Activated naive CD8-positive, alpha-beta T cell treated with anti-CD3 and anti-CD28 coated beads, Interleukin-2, amount 50 U/mL, for 24 hours (primary cell): Measurements from ENCODE around the gene CMPK1.
"Not testable (repeated sequence)": the region's sequence is repeated elsewhere in the genome, so short reads cannot be mapped to it uniquely, and the experiment has no call there.

Source experiments
- ATAC-seq: fragments of 150-1000 bp; cut with Tn5 transposase; one replicate; pipeline ENCODE4 v1.10.0; 2021
- DNase-seq: peaks from one replicate; pipeline ENCODE4 v3.0.0; 2021
- H3K27ac Mint-ChIP-seq: one replicate; pipeline ENCODE4 v1.8.0; 2021; ENCODE audit warnings: mild to moderate bottlenecking, mixed read lengths
- H3K27me3 Mint-ChIP-seq: one replicate; pipeline ENCODE4 v1.8.0; 2021; ENCODE audit warnings: mixed read lengths
- H3K36me3 Mint-ChIP-seq: one replicate; pipeline ENCODE4 v1.8.0; 2021; ENCODE audit warnings: low read depth, mixed read lengths
- H3K4me1 Mint-ChIP-seq: one replicate; pipeline ENCODE4 v1.8.0; 2021; ENCODE audit warnings: mixed read lengths
- H3K4me3 Mint-ChIP-seq: one replicate; pipeline ENCODE4 v1.8.0; 2021; ENCODE audit warnings: mild to moderate bottlenecking, moderate library complexity, mixed read lengths
- H3K9me3 Mint-ChIP-seq: one replicate; pipeline ENCODE4 v1.8.0; 2021; ENCODE audit warnings: mixed read lengths

Gene CMPK1

GRCh38 chr1:47330212-47330611, 3.4 kb upstream of the CMPK1 start:
- Mint-ChIP-seq H3K27me3 (no peaks in the 10 kb centered on the region), H3K36me3 (no peaks in the 10 kb centered on the region), H3K9me3 (no peaks in the 10 kb centered on the region), H3K4me1 (peaks cover 8% of the 10 kb centered on the region), H3K4me3 (no peak overlapping the region), H3K27ac (no peak overlapping the region)
- ATAC-seq: no peak
- DNase-seq: no peak

- Mint-ChIP-seq H3K9me3 (no peaks in the 10 kb centered on the region), H3K27ac (no peak overlapping the region), H3K4me1 (peaks cover 17% of the 10 kb centered on the region), H3K36me3 (no peaks in the 10 kb centered on the region), H3K4me3 (no peak overlapping the region), H3K27me3 (no peaks in the 10 kb centered on the region)
- no peak for DNase-seq
- ATAC-seq: no peak
Observed at GRCh38 chr1:47331875-47332274, 1.7 kb upstream of the CMPK1 start.

- Mint-ChIP-seq H3K4me1 (peaks cover 17% of the 10 kb centered on the region), H3K27me3 (no peaks in the 10 kb centered on the region), H3K4me3 (no peak overlapping the region), H3K36me3 (no peaks in the 10 kb centered on the region), H3K27ac (no peak overlapping the region), H3K9me3 (no peaks in the 10 kb centered on the region)
- DNase-seq (no peak), ATAC-seq (no peak)
Observed at GRCh38 chr1:47332779-47333577, 612 bp upstream of the CMPK1 start.

GRCh38 chr1:47333922-47334764, 553 bp downstream of the CMPK1 start:
- Mint-ChIP-seq H3K27me3 (no peaks in the 10 kb centered on the region), H3K27ac (peak overlapping the region; percentile 96), H3K4me1 (peaks cover 20% of the 10 kb centered on the region), H3K4me3 (no peak overlapping the region), H3K36me3 (peaks cover under 1% of the 10 kb centered on the region), H3K9me3 (no peaks in the 10 kb centered on the region)
- DNase-seq: peak; percentile 76
- ATAC-seq: peak; percentile 92

GRCh38 chr1:47334765-47335435, 1.3 kb downstream of the CMPK1 start:
- peaks cover 3% of the 10 kb centered on the region for H3K36me3 Mint-ChIP-seq
- no peaks in the 10 kb centered on the region for H3K27me3 Mint-ChIP-seq
- no peaks in the 10 kb centered on the region for H3K9me3 Mint-ChIP-seq
- H3K4me1 Mint-ChIP-seq: peaks cover 20% of the 10 kb centered on the region
- peak overlapping the region; percentile 96 for H3K27ac Mint-ChIP-seq
- H3K4me3 Mint-ChIP-seq: no peak overlapping the region
- no peak for ATAC-seq
- no peak for DNase-seq

GRCh38 chr1:47337350-47337749, 3.8 kb downstream of the CMPK1 start:
- Mint-ChIP-seq H3K4me1 (peaks cover 23% of the 10 kb centered on the region), H3K27ac (no peak overlapping the region), H3K9me3 (no peaks in the 10 kb centered on the region), H3K27me3 (no peaks in the 10 kb centered on the region), H3K36me3 (peaks cover 12% of the 10 kb centered on the region), H3K4me3 (no peak overlapping the region)
- ATAC-seq (no peak), DNase-seq (no peak)

GRCh38 chr1:47338249-47339077, 4.9 kb downstream of the CMPK1 start:
- H3K4me3 Mint-ChIP-seq: no peak overlapping the region
- ATAC-seq (no peak), DNase-seq (no peak)
- H3K4me1 Mint-ChIP-seq: peaks cover 23% of the 10 kb centered on the region
- H3K27me3 Mint-ChIP-seq: no peaks in the 10 kb centered on the region
- no peaks in the 10 kb centered on the region for H3K9me3 Mint-ChIP-seq
- H3K36me3 Mint-ChIP-seq: peaks cover 15% of the 10 kb centered on the region
- H3K27ac Mint-ChIP-seq: no peak overlapping the region

GRCh38 chr1:47340227-47340626, 6.6 kb downstream of the CMPK1 start:
- H3K4me3 Mint-ChIP-seq: no peak overlapping the region
- ATAC-seq: no peak
- peaks cover 15% of the 10 kb centered on the region for H3K4me1 Mint-ChIP-seq
- no peak for DNase-seq
- no peak overlapping the region for H3K27ac Mint-ChIP-seq
- H3K27me3 Mint-ChIP-seq: no peaks in the 10 kb centered on the region
- H3K36me3 Mint-ChIP-seq: peaks cover 23% of the 10 kb centered on the region
- H3K9me3 Mint-ChIP-seq: no peaks in the 10 kb centered on the region

- Mint-ChIP-seq H3K36me3 (peaks cover 33% of the 10 kb centered on the region), H3K4me1 (peaks cover 25% of the 10 kb centered on the region)
- H3K27me3 Mint-ChIP-seq, H3K9me3 Mint-ChIP-seq, ATAC-seq, H3K27ac Mint-ChIP-seq, H3K4me3 Mint-ChIP-seq, DNase-seq: not testable (repeated sequence)
Observed at GRCh38 chr1:47346979-47347378, 13.4 kb downstream of the CMPK1 start.

- no peaks in the 10 kb centered on the region for H3K27me3 Mint-ChIP-seq
- ATAC-seq: no peak
Observed at GRCh38 chr1:47347735-47348134, 14.1 kb downstream of the CMPK1 start.

GRCh38 chr1:47348246-47348645, 14.7 kb downstream of the CMPK1 start:
- no peak for DNase-seq
- Mint-ChIP-seq H3K4me3 (no peak overlapping the region), H3K27ac (no peak overlapping the region), H3K36me3 (peaks cover 33% of the 10 kb centered on the region), H3K9me3 (peaks cover 5% of the 10 kb centered on the region), H3K4me1 (peaks cover 28% of the 10 kb centered on the region), H3K27me3 (no peaks in the 10 kb centered on the region)
- ATAC-seq: no peak

More at GRCh38 chr1:47347735-47348134, 14.1 kb downstream of the CMPK1 start:
- Mint-ChIP-seq H3K27ac (no peak overlapping the region), H3K4me1 (peaks cover 28% of the 10 kb centered on the region), H3K36me3 (peaks cover 33% of the 10 kb centered on the region), H3K9me3 (peaks cover 5% of the 10 kb centered on the region), H3K4me3 (no peak overlapping the region)
- DNase-seq: no peak

- H3K4me3 Mint-ChIP-seq: peak overlapping the region; percentile 33
- no peaks in the 10 kb centered on the region for H3K27me3 Mint-ChIP-seq
- H3K4me1 Mint-ChIP-seq: peaks cover 28% of the 10 kb centered on the region
- H3K27ac Mint-ChIP-seq: peak overlapping the region; percentile 95
- peaks cover 5% of the 10 kb centered on the region for H3K9me3 Mint-ChIP-seq
- ATAC-seq (peak; percentile 96), DNase-seq (no peak)
- peaks cover 25% of the 10 kb centered on the region for H3K36me3 Mint-ChIP-seq
Observed at GRCh38 chr1:47351305-47351704, 17.7 kb downstream of the CMPK1 start.

- Mint-ChIP-seq H3K4me1 (peaks cover 3% of the 10 kb centered on the region), H3K27me3 (no peaks in the 10 kb centered on the region), H3K4me3 (no peak overlapping the region), H3K36me3 (peaks cover 2% of the 10 kb centered on the region), H3K27ac (no peak overlapping the region), H3K9me3 (no peaks in the 10 kb centered on the region)
- ATAC-seq (no peak), DNase-seq (no peak)
Observed at GRCh38 chr1:47361380-47361779, 27.8 kb downstream of the CMPK1 start.

- Mint-ChIP-seq H3K9me3 (no peaks in the 10 kb centered on the region), H3K27ac (no peak overlapping the region), H3K4me1 (peaks cover 3% of the 10 kb centered on the region), H3K4me3 (no peak overlapping the region), H3K27me3 (no peaks in the 10 kb centered on the region), H3K36me3 (peaks cover 2% of the 10 kb centered on the region)
- no peak for ATAC-seq
- no peak for DNase-seq
Observed at GRCh38 chr1:47362828-47363227, 29.2 kb downstream of the CMPK1 start.
